GM19023 (cell line): ENCODE measurements around the gene SKP1.

Experiments
- ATAC-seq: cut with Tn5 transposase; IDR thresholded peaks from one replicate; pipeline ENCODE4 v1.9.1; 2021; ENCODE audit warnings: mild to moderate bottlenecking, moderate library complexity; ENCODE audit not compliant: unreplicated experiment

SKP1 gene

DNA sequence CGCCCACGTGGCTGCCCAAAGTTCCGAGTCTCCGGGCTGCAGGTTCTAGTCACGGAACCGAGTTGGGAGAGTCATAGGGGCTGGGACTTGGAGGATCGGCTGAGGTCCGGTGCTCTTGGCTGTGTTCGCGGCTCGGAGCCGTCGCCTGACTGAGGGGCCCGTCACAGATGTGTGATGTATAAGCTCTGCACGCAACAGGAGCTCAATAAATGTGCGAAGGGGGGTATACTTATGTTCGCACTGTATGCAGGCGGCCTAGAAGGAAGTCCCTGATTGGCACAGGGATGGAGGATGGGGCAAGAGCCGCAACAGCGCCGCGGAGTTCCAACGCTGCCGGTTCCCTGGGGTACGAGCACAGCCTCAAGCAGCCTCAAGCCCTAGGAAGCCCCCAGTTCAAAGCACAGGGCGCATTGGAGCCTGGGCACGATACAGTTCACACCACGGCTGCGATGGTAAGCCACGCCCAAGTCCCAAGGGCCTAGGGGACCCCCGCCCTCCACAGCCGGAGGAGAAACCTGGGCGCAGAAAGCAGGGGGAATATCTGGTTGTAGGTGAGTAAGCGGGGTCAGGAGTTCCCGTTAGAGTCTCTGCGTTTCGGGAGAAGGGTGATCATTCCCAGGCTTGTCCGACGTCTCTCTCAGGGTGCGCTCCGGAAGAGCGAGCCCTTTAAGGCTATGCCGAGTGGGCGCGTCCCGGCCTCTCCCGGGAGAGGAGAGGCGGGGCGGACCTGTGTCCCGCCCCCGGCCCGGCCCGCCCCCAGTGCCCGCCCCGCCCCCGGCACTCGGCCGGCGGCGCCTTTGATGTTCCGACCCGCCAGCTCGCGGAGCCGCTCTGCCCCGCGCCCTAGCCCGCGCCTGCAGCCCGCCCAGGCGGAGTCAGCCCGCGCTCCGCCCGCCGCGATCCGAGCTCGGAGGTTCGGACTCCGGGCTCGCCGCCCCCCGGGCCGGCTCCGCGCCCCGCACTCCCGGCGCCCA, 62.6 kb downstream of the SKP1 start, which contains the start of gene TCF7:
Gene TCF7, plus strand, starts transcription at position 780 of the 974 bp plus-strand sequence. CDS start 226 bp downstream, outside the sequence.
- ATAC-seq = peak; percentile 81

DNA sequence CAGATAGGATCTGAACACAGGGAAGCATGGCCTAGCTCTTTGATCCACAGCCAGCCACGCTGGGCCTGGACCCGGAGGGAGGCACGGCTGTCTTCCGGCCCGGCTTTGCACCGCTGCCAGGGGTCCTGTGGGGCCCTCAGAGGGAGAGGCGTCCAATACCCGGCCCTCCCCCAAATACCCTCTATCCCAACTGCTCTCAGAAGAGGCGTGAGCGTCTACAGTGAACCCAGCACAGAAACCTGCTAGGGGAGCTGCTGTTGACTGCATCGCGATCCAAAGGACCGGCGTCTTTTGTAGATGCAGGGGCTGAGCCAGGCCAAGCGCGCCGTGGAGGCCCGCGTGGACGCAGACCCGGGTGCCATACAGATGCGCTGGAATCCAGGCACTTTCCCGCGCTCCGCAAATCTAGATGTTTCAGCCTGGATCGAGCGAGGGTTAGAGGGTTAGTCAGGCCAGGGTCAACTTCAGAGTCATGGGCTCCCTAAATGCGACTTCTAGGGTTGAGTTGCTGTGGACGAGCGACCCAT, 63.3 kb downstream of the SKP1 start:
- no peak for ATAC-seq

DNA sequence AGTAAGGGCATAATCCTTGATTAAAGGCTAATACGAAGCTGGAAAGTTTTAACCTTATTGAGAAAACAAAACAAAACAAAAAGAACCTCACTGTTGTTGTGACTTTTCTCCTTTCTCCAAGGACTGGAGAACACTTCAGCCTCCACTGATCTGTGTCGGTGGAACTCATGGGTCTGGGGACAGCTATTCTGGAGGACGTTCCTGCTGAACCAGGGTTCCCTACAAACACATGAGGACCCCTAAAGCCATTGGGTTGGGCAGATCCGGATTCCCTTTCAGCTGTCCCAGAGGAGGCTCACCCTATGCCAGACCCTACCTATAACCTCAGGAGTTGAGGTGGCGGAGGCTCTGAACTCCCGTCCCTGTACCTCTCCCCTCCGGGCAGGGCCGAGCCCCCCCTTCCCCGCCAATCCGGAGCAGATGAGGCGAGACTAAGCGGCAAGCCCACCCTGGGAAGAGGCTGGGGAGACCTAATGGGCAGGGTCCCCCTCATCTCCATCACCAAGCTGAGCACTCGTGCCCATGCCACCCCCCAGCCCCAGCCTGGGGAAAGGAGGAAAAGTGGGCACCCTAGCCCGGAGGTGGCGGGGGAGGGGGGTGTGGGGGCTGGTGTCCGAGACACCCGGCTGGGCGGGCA, 63.9 kb downstream of the SKP1 start:
- no peak for ATAC-seq

DNA sequence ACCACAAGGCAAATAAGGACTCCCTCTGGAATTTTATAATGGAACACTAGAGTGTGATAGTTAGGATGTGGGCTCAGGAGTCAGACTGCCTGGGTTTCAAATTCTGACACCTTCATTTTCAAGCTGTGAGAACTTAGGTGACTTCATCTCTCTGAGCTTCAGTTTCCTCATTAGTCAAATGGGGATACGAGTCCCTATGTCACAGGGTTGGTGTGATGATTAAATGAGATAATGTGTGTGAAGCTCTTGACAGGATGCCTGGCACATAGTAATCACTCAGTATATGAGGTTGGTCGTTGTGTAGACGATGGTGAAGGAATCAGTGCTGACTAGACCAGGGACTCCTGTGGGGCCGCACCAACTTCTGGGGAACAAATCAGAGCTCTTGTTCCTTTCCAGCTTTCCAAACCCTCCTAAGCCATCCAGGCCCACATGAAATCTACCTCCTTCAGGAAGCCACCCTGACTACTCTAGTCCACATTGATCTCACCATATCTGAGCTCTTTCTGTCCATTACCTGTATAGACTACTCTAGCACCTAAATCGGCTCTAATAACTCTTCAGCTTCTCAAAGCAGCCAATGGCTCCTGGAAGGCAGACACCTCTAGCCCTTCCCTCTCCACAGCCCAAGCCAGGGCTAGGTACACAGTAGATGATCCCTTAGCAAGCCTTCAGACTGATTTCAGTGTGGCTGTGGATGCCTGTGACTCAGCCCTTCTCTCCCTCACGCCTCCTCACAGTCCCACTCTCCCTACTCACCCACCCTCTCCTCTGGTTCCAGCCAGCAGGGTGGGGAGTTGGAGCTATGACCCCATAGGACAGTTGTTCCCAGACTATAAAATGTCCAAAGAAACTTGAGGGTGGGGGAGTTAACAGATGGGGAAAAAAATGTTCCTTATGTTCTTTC, 64.8 kb downstream of the SKP1 start:
- ATAC-seq = no peak

GRCh38 chr5:134110382-134110781, 66.4 kb downstream of the SKP1 start:
- no peak for ATAC-seq

DNA sequence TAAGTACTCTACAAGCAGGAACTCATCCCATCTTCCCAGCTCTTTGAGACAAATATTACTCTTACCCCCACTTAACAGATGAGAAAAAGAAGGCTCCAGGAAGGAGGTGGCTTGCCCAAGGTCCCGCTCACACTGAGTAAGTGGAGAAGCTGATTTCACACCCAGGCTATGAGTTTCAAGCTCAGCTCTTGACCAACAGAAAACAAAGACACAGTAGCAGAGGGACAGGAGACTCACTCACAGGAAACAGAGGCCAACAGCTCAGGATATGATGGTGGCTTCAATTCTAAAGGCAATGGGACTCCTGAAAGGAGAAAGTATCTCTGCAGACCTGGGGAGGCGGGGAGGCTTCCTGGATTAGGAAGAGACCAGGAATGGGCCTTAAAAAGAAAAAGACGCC, 69.0 kb downstream of the SKP1 start:
- no peak for ATAC-seq

GRCh38 chr5:134106991-134107701, 69.6 kb downstream of the SKP1 start:
- ATAC-seq = no peak

- ATAC-seq = no peak
Measured at GRCh38 chr5:134103998-134104654, 72.6 kb downstream of the SKP1 start.

DNA sequence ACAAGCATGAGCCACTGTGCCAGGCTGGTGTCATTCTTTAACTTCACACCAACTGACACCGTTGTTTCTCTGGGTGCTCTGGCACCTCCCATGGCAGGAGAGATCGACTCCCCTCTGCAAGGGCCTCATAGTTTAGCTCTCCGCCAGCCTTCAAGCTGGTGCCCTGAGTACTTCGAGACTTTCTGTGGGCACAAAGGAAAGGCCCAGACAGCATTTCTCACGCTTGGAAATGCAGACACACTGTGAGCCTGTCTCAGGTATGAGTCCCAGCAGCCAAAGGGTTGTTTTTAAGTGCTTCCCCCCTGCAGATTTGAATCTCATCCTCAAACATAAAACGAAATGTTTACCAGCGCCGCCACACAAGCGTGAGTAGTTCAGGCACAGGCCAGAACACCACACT, 73.4 kb downstream of the SKP1 start:
- no peak for ATAC-seq

DNA sequence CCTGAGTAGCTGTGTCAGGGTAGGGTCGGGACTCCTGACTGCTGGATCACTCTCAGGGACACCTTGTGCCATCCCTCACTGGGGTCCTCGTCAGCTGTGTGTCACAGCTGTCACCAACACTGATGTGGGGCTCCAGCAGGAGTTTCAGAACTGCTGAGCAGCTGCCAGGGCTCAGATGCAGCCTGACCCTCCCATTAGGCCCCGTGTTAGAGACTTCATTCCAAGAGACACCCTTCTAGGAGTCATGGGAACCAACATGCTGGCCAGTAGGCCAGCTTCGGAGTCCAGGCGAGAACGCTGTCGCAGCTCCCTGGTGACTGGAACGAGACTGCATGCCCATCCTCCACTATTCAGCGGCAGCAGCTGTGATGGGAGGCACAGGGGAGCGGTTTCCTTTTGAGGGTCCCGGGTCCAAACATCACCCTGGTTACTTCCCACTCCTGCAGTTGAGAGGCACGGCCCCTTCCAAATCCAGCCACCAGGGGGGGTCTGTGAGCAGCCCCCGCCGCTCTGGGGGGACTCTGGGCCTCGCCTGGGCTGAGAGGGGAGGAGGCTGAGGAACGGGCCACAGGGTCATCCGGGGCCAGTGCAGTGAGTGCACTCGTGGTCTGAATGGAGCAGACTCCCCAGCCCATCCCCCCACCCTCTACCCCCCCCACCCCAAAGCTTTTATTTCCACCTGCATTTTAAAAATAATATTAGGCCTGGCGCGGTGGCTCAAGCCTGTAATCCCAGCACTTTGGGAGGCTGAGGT, 74.9 kb downstream of the SKP1 start:
- no peak for ATAC-seq

GRCh38 chr5:134100283-134101091, 76.3 kb downstream of the SKP1 start:
- peak; percentile 83 for ATAC-seq

- ATAC-seq = no peak
Measured at GRCh38 chr5:134099939-134100282, 76.8 kb downstream of the SKP1 start.

DNA sequence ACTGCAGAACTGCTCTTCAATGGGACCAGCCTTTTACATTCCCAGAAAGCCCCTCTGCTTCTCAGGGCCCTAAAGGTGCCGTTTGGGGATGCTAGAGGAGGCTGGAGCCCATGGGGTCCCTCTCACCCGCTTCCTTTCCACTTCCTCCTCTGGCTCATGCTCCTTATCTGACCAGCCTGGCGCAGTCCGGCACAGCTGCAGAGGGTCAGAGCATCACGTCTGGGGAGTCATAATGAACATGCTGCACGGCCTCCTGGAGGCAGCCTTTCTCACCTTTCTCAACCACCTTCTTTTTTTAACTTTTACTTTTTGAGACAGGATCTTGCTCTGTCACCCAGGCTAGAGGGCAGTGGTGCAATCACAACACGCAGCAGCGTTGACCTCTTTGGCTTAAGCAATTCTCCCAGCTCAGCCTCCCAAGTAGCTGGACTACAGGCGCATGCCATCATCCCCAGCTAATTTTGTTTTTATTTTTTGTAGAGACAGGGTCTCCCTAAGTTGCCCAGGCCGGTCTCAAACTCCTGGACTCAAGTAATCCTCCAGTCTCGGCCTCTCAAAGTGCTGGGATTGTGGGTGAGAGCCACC, 77.4 kb downstream of the SKP1 start:
- ATAC-seq = no peak
